K562 (cell line): ENCODE results near the gene SND1. TPM values are rescaled to one million over a fixed set of nuclear protein-coding genes. Genes with fewer than 3 reads are reported as not detected.

ENCODE experiments used
- ATAC-seq: fragments of 200-7000 bp; cut with Tn5 transposase; 3 replicates; pipeline ENCODE4 v1.9.1; 2020; ENCODE audit warnings: moderate library complexity
- BruUV-seq: library from RNA; stranded (reverse); fragments of 400-500 nt; replicated peaks from 2 replicates; lab custom pipeline; 2021; lab: Mats Ljungman, UMichigan
- CTCF ChIA-PET: fragments of 300-600 bp; formaldehyde crosslinking; extraction: SDS; loops from one replicate; lab custom pipeline; 2021; ENCODE audit warnings: low intra/inter-chr PET ratio; lab: Yijun Ruan, JAX
- POLR2A ChIA-PET: fragments of 300-600, 350-650 bp; sonication (Branson Sonifier 250); formaldehyde crosslinking; extraction: SDS; loops from one replicate; lab custom pipeline; 2021; ENCODE audit warnings: antibody characterized with exemption, inconsistent platforms; lab: Yijun Ruan, JAX
- DNase-seq, 4 experiments: peaks; one replicate each; pipeline versions ENCODE4 v3.0.0 to v3.0.0-alpha.2; 2011 to 2018; ENCODE audit warnings: low spot score in 3 of 4, mixed read lengths in 3 of 4; ENCODE audit errors: extremely low read depth in 1 of 4
- FAIRE-seq: peaks from 2 replicates; lab custom pipeline; 2011; peaks lifted over from hg19 to GRCh38; lab: Jason Lieb, UNC
- H2AFZ ChIP-seq: 2 replicates; pipeline ENCODE4 v1.6.0; 2011; ENCODE audit warnings: low read depth, low read length, control low read depth, inconsistent platforms
- H3K27ac ChIP-seq: fragments of 200-600 bp; 3 replicates; pipeline ENCODE4 v1.8.0; 2011; ENCODE audit warnings: low read depth, mild to moderate bottlenecking, control low read depth, inconsistent platforms, low read length, moderate library complexity, mixed read lengths; ENCODE audit errors: extremely low read depth
- H3K27me3 ChIP-seq, 2 experiments: fragments of 300-600 bp in 1 of 2; 2 replicates in 1 of 2; 3 replicates in 1 of 2; pipeline versions ENCODE4 v1.6.0 to v1.8.0; 2011; ENCODE audit warnings: inconsistent platforms in 2 of 2, low read length in 2 of 2, mild to moderate bottlenecking in 1 of 2, mixed read lengths in 1 of 2, moderate library complexity in 1 of 2; ENCODE audit not compliant: control insufficient read depth in 2 of 2, insufficient read depth in 2 of 2
- H3K36me3 ChIP-seq: fragments of 300-600 bp; 3 replicates; pipeline ENCODE4 v1.8.0; 2011; ENCODE audit warnings: mild to moderate bottlenecking, low read length, inconsistent platforms; ENCODE audit not compliant: control insufficient read depth, insufficient read depth
- H3K4me1 ChIP-seq, 2 experiments: fragments of 200-600 bp in 1 of 2; replicated peaks in 1 of 2; 2 replicates in 1 of 2; 3 replicates in 1 of 2; pipeline versions ENCODE4 v1.5.1 to v1.8.0; 2011; ENCODE audit warnings: inconsistent platforms in 2 of 2, low read length in 2 of 2, mild to moderate bottlenecking in 1 of 2, mixed read lengths in 1 of 2, moderate library complexity in 1 of 2; ENCODE audit not compliant: control insufficient read depth in 2 of 2, insufficient read depth in 2 of 2
- H3K4me2 ChIP-seq: 2 replicates; pipeline ENCODE4 v1.6.1; 2011; ENCODE audit warnings: low read length, control low read depth, inconsistent platforms, mixed read lengths; ENCODE audit not compliant: insufficient read depth
- H3K4me3 ChIP-seq: fragments of 200-600 bp; sonication (generic), shearing (Covaris generic); 2 replicates; pipeline ENCODE4 v1.5.1; 2016; ENCODE audit warnings: control low read depth, inconsistent platforms
- H3K79me2 ChIP-seq: fragments of 200-600 bp; 3 replicates; pipeline ENCODE4 v1.8.0; 2011; ENCODE audit warnings: low read length, inconsistent platforms; ENCODE audit not compliant: control insufficient read depth, insufficient read depth
- H3K9ac ChIP-seq, 2 experiments: 2 replicates each; pipeline versions ENCODE4 v1.6.0 to v1.6.1; 2011; ENCODE audit warnings: low read depth in 2 of 2, low read length in 2 of 2, control low read depth in 1 of 2, inconsistent platforms in 1 of 2, mild to moderate bottlenecking in 1 of 2, mixed read lengths in 1 of 2; ENCODE audit not compliant: insufficient read depth in 1 of 2
- H3K9me1 ChIP-seq: one replicate; pipeline ENCODE4 v1.6.0; 2011; ENCODE audit warnings: inconsistent platforms, mild to moderate bottlenecking, low read length, moderate library complexity; ENCODE audit not compliant: control insufficient read depth, insufficient read depth
- H3K9me3 ChIP-seq: replicated peaks from 2 replicates; pipeline ENCODE4 v1.5.1; 2011; ENCODE audit warnings: low read depth, low read length, inconsistent platforms; ENCODE audit not compliant: control insufficient read depth, insufficient read depth
- H4K20me1 ChIP-seq: replicated peaks from 2 replicates; pipeline ENCODE4 v1.6.1; 2011; ENCODE audit warnings: low read length, inconsistent platforms, mixed read lengths; ENCODE audit not compliant: control insufficient read depth, insufficient read depth
- CAMTA2 ChIP-seq: fragments of 250-450 bp; sonication (Bioruptor Pico); conservative IDR thresholded peaks from 2 replicates; pipeline ENCODE4 v1.5.1; 2022
- WGBS: fragments of 100-300 bp; shearing (Covaris generic); methylation state at CpG from one replicate; pipeline ENCODE4 v1.1.6; 2016; ENCODE audit warnings: low coverage, mixed read lengths; ENCODE audit not compliant: insufficient coverage; ENCODE audit errors: missing lambda C conversion rate; 5-methylcytosine and 5-hydroxymethylcytosine counted together
- in situ Hi-C: fragments of 300-500 bp; cut with MboI; formaldehyde crosslinking; loops from 4 replicates; pipeline ENCODE4 v1.15.0; 2018; ENCODE audit warnings: inconsistent platforms, mixed read lengths
- intact Hi-C: fragments of 100-400 bp; cut with micrococcal nuclease; formaldehyde crosslinking; loops from 2 replicates; pipeline ENCODE4 v1.14.2; 2022
- polyA plus RNA-seq, 8 experiments: library from polyadenylated mRNA; depleted of rRNA in 4 of 8; stranded (reverse) in 5 of 8; unstranded in 3 of 8; fragments of >200 nt; fragmentation: Nextera tagmentation in 2 of 8; fragmentation: Illumina TruSeq in 1 of 8; extraction: Ambion mirVana in 2 of 8; extraction: Trizol in 1 of 8; gene quantifications; 2 replicates each; pipeline versions ENCODE4 v1.2.1 to v1.2.3, GENCODE V29; 2011 to 2014; ENCODE audit warnings: inconsistent platforms in 1 of 8, missing spikeins in 1 of 8
- total RNA-seq, 7 experiments: library from RNA; depleted of rRNA in 6 of 7; stranded (reverse); fragments of >200 nt in 6 of 7; fragmentation: Illumina TruSeq in 2 of 7; extraction: Trizol in 2 of 7; gene quantifications; 2 replicates each; pipeline versions ENCODE4 v1.2.1 to v1.2.3, GENCODE V29; 2011 to 2021; ENCODE audit warnings: low replicate concordance in 1 of 7
- TF ChIP-seq, protein P1 (sequence below): sonication (generic); formaldehyde crosslinking; IDR thresholded peaks from 2 replicates; pipeline ENCODE4 v1.8.1; 2023; ENCODE audit warnings: mild to moderate bottlenecking, missing genetic modification reagents
- TF ChIP-seq, protein P2 (sequence below), 2 experiments: fragments of 450-650 bp in 1 of 2; sonication (generic) in 1 of 2; formaldehyde crosslinking; conservative IDR thresholded peaks; 2 replicates each; pipeline versions ENCODE4 v1.4.0 to v1.8.1; 2020 to 2022; ENCODE audit warnings: mild to moderate bottlenecking in 1 of 2, missing genetic modification reagents in 1 of 2

SND1 gene
- total and polyA plus RNA-seq, 9 of the 15 experiments (the other 6 are each of a cell fraction or from before 2014, with no cell fraction given): 46.5 to 307 (median 191) TPM

DNA sequence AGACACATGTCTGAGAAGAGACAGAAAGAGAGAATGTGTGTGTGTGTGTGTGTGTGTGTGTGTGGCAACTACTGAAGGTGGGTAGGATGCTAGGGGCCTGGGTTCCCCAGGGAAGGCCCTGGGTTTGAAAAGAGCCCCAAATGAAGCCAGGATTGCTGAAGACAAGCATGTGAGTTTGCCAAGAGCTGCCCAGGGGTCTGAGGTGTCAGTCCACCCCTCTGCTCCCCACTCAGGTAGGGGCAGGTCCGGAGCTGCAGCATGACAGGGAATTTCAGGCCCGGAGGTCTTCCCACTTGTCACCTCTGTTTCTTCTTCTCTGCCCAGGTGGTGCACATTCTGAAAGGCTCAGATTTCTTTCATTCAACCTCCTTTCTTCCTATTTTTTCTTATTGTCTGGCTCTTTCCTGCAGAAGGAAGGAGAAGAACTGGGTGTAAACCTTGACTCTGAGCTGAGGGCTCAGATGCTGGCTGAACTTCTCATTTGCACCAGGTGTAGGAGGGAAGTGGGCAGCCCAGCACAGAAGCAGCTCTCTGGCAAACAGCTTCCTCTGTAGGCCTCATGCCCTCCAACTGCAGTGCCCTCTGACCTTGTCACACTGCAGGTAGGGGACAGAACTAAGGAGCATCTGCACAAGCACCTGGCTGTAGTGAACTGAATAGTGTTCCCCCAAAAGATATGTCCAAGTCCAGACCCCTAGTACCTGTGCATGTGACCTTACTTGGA, 458.8 kb downstream of the SND1 start:
- ChIA-PET CTCF (no interaction called here), POLR2A (interaction anchor here (0.7 to 0.8 kb wide), 2 partner anchors 10 to 13 kb away, joined by 3 to 4 read pairs; no protein-coding TSS in a partner anchor)
- BruUV-seq: no TSS peak
- no peaks in the 10 kb centered on the region for H3K36me3 ChIP-seq
- WGBS: 3% methylated on average over 2 of the region's 2 CpGs
- H3K79me2 ChIP-seq: no peaks in the 10 kb centered on the region
- DNase-seq (no peak), ATAC-seq (no peak)
- H3K9me3 ChIP-seq: no peaks in the 10 kb centered on the region
- H3K27ac ChIP-seq: no peak overlapping the region
- H3K4me1 ChIP-seq: peaks cover 0 to 4% of the 10 kb centered on the region in 2 experiments; a peak in 1 of 5 replicates
- in situ Hi-C loops (no loop called here), intact Hi-C loops (no loop called here)
- H3K9me1 ChIP-seq: no peaks in the 10 kb centered on the region
- peaks cover 43 to 75% of the 10 kb centered on the region in 2 experiments; a peak in 4 of 5 replicates for H3K27me3 ChIP-seq
- no peak overlapping the region for H3K4me2 ChIP-seq
- H4K20me1 ChIP-seq: peaks cover 7% of the 10 kb centered on the region; the same call in 1 of the 2 replicates
- TF ChIP-seq, protein P1, sequence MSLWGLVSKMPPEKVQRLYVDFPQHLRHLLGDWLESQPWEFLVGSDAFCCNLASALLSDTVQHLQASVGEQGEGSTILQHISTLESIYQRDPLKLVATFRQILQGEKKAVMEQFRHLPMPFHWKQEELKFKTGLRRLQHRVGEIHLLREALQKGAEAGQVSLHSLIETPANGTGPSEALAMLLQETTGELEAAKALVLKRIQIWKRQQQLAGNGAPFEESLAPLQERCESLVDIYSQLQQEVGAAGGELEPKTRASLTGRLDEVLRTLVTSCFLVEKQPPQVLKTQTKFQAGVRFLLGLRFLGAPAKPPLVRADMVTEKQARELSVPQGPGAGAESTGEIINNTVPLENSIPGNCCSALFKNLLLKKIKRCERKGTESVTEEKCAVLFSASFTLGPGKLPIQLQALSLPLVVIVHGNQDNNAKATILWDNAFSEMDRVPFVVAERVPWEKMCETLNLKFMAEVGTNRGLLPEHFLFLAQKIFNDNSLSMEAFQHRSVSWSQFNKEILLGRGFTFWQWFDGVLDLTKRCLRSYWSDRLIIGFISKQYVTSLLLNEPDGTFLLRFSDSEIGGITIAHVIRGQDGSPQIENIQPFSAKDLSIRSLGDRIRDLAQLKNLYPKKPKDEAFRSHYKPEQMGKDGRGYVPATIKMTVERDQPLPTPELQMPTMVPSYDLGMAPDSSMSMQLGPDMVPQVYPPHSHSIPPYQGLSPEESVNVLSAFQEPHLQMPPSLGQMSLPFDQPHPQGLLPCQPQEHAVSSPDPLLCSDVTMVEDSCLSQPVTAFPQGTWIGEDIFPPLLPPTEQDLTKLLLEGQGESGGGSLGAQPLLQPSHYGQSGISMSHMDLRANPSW: no peak
- no peak for TF ChIP-seq CAMTA2 (CRISPR knock-in tag)
- TF ChIP-seq, protein P2, sequence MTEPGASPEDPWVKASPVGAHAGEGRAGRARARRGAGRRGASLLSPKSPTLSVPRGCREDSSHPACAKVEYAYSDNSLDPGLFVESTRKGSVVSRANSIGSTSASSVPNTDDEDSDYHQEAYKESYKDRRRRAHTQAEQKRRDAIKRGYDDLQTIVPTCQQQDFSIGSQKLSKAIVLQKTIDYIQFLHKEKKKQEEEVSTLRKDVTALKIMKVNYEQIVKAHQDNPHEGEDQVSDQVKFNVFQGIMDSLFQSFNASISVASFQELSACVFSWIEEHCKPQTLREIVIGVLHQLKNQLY (CRISPR knock-in tag; conservative IDR thresholded peaks at IDR 0.05): no peak
- TF ChIP-seq, all 486 proteins: peak for 0
- Histone ChIP-seq H3K9ac (no peak overlapping the region), H2AFZ (no peak overlapping the region), H3K4me3 (no peak overlapping the region)
- FAIRE-seq: no peak
